K562 treated with DMSO at 1 percent for 4 hours (cell line): ENCODE data around the gene SERPINB11. TPM values are rescaled to one million over a fixed set of nuclear protein-coding genes. Genes with fewer than 3 reads are reported as not detected.

Experiments
- total RNA-seq: library from RNA; unstranded; fragments of 300-600 nt; gene quantifications from 2 replicates; pipeline ENCODE4 v1.2.3, GENCODE V29; 2022; ENCODE audit not compliant: insufficient read depth

SERPINB11 gene, protein sequence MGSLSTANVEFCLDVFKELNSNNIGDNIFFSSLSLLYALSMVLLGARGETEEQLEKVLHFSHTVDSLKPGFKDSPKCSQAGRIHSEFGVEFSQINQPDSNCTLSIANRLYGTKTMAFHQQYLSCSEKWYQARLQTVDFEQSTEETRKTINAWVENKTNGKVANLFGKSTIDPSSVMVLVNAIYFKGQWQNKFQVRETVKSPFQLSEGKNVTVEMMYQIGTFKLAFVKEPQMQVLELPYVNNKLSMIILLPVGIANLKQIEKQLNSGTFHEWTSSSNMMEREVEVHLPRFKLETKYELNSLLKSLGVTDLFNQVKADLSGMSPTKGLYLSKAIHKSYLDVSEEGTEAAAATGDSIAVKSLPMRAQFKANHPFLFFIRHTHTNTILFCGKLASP
- total RNA-seq: not detected in 2 replicates

GRCh38 chr18:63702660-63703059 lies at the start of gene SERPINB11:
Gene SERPINB11, plus strand, starts transcription at chr18:63702960. Its CDS starts 7,234 bp downstream, at chr18:63710194.

DNA sequence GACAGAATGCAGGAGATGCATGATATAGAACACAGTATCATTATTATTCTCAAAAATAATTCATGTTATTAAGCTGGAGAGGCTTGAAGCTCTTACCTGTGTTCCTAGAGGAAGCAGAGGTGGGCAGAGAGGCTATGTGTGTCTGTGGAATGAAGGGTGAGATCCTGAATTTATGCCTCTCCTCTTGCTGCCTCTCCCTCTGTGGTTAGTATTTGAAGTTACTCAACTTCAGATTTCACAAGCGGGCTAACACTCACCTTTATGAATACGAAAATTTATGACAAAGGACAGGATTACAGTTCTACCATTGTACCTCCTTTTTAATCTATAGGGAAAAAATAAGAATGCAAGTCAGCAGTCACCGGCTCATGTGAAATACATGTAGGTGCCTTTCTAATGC lies 41.0 kb upstream of the SERPINB11 start, which contains the start of gene SERPINB3:
Gene SERPINB3 (minus strand): TSS at position 144 of the 400 bp plus-strand sequence. CDS start 677 bp downstream, outside the sequence.

Other genes starting within 250 kb of the SERPINB11 start
- not detected in 2 replicates for gene SERPINB5, start 226.0 kb upstream of the SERPINB11 start, total RNA-seq
- not detected in 2 replicates for gene SERPINB12, start 160.6 kb upstream of the SERPINB11 start, total RNA-seq
- not detected in 2 replicates for gene SERPINB13, start 115.6 kb upstream of the SERPINB11 start, total RNA-seq
- gene SERPINB4, start 58.7 kb upstream of the SERPINB11 start, total RNA-seq: not detected in 2 replicates
- not detected in 2 replicates for gene SERPINB3, start 41.1 kb upstream of the SERPINB11 start, total RNA-seq
- not detected in 2 replicates for gene SERPINB7, start 72.5 kb downstream of the SERPINB11 start, total RNA-seq
- gene SERPINB2, start 184.7 kb downstream of the SERPINB11 start, total RNA-seq: not detected in 2 replicates
- not detected in 2 replicates for gene SERPINB10, start 205.0 kb downstream of the SERPINB11 start, total RNA-seq
- not detected in 2 replicates for gene HMSD, start 246.3 kb downstream of the SERPINB11 start, total RNA-seq